HG03097 (cell line): ENCODE data around the gene DHPS.

Source experiments
- ATAC-seq: cut with Tn5 transposase; IDR thresholded peaks from one replicate; pipeline ENCODE4 v1.9.1; 2021; ENCODE audit not compliant: unreplicated experiment, low FRiP score

The DHPS gene

DNA sequence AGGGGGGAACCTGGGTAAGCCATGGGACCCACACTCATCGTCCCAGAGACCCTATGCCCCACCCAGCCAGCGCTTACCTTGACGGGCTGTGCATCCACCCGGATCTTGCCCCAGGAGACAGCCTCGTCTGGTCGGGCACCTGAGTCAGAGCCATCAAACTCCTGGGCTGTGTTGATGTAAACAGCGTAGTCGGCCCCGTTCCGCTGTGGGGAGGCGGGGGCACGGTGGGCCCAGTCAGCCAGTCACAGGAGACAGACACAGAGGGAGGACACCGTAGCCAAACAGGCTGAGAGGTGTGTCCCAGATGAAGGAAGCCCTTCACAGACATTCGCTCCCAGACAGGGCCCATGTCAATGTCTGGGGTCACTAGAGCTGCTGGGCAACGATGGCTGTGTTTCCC lies 5.7 kb downstream of the DHPS start:
- ATAC-seq = no peak

DNA sequence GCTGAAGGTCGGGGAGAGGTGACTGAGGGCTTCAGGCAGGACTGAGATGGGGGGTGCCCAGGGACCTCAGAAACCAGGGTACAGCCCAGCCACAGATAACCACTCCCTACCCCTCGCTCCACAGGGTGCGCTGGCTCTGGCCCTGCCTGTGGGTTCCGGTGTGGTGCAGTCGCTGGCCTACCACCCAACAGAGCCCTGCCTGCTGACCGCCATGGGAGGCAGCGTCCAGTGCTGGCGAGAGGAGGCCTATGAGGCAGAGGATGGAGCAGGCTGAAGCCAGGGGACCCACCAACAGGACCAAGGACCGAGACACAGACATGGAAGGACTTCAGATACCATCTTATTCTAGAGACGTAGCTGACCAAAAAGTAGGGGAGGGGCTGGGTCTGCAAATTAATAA lies 6.3 kb downstream of the DHPS start:
- ATAC-seq = no peak

DNA sequence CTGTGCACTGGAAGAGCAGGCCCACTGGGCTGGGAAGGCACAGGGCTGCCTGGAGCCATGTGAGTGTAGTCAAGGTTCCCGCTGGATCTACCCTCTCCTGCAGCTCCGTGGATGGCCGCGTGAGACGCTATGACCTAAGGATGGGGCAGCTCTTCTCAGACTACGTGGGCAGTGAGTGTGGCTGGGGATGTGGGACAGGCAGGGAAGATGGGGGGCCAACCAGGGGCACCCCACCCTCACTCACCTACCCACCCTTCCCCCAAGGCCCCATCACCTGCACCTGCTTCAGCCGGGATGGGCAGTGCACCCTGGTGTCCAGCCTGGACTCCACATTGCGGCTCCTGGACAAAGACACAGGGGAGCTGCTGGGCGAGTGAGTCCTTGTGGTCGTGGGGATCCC lies 8.9 kb downstream of the DHPS start:
- ATAC-seq = no peak

DNA sequence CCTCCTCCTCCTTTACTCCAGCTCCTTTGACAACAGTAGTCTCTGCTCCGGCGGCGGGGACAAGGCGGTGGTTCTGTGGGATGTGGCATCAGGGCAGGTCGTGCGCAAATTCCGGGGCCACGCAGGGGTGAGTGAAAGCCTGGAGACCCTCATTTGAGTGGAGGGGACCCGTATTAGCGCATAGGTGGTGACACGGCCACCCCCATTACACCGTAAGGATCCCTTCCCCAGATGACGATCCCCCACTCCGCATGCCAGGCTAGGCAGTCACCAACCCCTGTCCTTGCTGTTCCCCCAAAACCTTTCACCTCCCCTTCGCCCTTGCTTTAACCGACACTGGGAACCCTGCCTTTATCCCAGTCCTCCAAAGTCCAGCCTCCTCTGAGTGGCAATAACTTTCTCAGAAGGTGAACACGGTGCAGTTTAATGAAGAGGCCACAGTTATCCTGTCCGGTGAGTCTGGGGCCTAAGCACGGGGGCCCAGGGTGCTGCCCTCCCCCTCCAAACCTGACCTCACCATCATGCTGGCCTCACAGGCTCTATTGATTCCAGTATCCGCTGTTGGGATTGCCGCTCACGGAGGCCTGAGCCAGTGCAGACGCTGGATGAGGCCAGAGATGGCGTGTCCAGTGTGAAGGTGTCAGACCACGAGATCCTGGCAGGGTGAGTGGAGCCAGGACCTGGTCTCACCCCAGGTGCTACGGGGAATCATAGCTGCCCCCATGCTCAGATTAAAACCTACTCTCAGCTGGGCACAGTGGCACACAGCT lies 11.3 kb downstream of the DHPS start:
- ATAC-seq = no peak

DNA sequence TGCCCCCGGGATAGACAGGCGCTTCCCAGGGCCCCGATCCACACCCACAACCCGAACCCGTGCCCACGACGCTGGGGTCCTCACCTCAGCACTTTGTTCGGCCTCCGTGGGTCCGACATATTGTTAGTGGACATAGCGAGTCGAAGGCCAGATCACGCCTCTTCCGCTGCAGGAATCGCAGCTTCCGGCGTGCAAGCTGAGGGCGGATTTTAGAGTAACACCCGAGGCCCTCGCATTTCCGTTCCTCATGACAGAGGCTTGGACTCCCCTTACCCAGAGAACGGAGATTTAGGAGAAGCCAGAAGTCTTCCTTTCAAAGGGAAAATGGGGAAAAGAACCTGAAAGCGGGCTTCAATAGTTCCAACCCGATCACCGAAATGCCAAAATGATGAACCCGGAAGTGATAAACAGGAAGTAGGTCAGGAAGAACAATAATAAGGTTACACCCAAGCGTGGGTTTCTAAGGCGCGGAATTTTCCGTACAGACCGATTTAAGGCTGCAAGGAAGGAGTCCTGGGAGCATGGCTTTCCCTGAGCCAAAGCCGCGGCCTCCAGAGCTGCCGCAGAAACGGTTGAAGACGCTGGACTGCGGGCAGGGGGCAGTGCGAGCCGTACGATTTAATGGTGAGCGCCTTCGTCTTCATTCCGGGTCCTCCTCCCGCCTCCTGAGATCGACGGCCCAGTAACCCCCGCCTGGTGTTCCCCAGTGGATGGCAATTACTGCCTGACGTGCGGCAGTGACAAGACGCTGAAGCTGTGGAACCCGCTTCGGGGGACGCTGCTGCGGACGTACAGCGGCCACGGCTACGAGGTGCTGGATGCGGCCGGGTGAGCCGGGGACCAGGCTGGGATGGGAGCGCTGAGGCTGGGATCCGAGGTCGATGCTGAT lies 12.2 kb downstream of the DHPS start:
- peak; percentile 28 for ATAC-seq

DNA sequence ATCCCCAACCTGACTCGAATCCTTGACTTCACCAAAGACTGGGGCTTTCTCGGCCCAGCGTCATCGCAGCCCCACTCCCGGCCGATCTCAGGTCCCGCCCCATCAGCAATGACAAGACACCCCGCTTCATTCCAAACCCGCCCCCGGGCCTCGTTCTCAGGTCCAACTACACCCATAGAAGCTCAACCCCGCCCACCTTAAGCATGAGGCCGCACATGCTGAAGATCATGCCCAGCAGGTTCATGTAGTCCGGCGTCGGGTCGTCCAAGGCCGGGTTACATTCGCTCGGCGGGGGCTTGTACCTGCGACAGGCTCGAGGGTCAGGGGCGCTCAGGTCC lies 12.8 kb downstream of the DHPS start:
- ATAC-seq = no peak

DNA sequence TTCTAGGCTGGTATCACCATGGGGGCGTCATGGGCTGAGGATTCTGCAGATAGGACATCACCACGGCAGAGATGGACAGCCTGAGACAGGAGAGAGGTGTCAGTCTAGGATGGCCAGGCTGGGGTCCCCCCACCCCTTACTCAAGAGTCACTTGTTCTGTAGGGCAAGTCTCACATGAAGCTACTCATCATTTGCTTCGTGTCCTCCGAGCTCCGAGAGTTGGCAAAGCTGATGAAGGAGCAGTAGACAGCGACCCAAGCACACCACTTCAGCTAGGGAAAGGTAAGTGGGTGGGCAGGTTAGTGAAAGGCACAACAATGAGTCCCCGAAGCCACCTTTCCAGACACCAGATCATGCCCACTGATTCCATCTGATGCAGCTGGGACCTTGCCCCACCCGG lies 13.3 kb downstream of the DHPS start:
- ATAC-seq = no peak

DNA sequence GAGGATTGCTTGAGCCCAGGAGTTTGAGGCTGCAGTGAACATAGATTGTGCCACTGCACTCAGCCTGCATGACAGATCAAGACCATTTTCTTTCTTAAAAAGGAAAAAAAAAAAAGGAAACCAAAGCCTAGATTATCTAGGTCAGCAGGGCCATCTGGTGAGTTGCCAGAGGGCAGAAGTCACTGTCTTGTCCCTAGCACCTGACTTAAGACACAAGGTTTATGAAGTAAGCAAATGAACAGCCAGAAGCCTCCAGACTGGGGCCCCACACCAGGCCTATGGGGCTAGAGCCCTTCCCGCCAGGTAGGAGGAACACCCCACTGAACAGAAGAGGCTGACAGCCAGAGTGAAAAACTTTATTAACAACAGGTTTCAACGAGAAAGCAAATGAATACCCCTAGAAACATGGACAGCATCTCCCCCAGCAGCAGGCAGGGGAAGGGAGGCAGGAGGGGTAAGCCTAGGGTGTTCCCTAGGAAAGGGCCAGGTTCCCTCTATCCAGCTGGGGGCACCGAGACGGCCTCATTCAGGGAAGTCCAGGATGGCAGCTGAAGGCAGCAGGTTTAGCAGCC lies 13.9 kb downstream of the DHPS start:
- ATAC-seq = no peak

DNA sequence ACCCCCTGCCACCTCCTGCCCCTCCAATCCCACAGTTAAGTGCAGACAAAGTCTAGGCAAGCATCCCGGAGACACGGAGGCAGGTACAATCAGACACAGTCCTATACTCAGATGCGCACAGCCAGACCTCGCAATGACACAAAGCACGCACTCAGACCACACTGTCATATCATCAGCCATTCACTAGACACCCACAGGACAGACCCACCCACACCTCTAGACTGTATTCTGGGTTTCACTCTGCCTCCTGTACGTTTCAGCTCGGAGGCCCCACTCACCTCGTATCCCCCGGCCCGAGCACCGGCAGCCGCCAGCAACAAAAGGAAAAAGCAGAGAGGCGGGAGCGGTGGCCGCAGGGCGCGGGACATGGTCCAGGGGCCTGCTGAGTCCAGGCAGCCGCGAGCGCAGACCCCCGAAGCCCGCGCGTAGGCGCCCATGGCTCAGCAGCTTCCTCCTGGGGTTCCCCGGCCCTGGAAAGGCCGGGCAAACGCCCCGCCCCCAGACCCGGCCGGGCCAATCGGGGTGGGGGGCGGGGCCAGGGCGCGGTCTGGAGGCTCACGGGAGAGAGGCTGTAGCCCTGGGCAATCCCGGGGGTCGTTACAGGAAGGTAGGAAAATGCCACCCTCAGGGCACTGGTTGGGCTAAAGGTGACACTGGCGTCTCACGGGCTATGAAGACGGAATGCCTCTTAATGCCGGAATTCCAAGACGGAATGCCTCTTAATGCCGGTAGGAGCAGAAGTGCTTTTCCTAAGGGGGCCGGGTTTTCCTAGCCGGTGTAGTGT lies 15.2 kb downstream of the DHPS start, which contains the start of the genes MAN2B1 and WDR83:
TSS of gene MAN2B1 (minus strand) at position 478 of the 784 bp plus-strand sequence. CDS start at position 437, 41 bp downstream.
TSS of gene WDR83 (plus strand) at position 543 of the 784 bp plus-strand sequence. CDS start 2,984 bp downstream, outside the sequence.
- ATAC-seq = peak; percentile 39

DNA sequence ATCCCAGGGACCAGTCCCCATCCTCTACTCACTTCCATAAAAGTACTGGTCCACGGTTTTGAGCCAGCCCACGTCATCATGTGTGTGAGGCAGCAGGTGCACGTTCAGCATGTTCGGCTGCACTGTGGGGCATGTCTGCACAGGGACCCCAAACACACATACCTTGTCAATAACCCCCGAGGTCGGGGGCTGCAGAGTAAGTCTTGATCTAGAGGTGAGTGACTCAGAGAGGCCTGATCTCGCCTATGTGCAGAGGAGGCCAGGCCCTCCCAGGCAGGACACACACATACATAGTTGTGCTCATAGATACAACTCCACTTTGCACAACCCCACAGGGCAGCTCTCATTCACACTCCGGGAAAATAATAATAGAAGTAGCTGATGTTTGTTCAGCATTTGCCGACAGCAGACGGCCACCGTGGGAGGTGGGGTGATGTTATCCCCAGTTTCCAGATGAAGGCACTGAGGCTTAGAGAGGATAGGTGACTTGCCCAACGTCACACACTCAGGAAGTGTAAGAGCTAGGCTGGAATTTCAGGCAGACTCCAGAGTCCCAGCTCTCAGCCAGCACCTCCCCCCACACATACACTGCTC lies 15.9 kb downstream of the DHPS start:
- ATAC-seq = no peak

DNA sequence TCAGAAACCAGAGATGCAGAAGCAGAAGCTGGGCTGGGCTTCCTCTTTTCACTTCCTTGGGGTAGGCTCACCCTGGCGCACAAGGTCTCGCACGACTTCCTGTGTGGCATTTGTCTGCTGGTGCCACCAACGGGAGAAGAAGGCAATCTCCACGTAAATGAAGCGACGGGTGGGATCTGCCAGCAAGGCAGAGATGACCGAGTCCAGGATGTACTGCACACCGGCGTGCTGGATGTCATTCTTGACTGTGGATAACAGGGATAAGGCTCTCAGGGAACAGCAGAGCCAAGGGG lies 16.5 kb downstream of the DHPS start:
- no peak for ATAC-seq

DNA sequence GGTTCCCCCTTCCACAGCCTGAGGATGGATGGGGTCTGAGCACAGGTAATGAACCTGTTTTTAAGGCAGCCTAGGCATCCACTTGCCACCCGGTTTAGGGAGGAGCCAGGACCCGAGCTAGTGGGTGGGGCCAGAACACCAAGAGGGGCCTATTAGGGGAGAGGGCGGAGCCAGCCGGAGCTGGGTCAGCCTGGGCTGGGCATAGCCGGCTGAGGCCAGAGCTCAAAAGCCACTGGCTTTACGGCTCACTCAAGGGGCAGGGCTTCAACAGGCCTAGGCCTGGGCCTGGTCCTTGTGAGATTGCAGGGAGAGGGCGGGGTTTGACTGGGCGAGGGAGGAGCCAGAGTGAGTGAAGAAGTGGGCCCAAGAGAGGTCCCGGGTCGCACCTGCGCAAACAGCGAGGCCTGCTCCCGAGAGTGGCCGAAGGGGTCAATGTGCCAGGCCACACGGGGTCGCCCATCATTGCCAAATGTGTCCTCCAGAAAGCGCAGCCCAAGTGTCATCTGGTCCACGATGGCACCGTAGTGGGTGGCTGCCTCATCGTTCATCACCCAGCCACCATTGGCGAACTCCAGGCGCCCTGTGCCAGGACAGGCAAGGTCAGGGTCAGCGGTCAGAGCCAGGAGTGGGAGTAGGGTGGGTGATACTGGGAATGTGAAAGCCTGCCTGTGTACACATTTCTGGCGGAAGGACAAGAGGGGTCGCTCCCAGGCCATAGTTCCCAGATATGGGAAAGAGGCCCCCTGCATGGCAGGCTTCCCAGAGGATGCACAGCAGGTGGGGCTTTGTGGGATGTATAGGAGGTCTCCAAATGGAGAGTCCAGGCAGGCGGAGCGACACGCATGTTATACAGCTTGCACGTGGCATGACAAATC lies 17.0 kb downstream of the DHPS start:
- no peak for ATAC-seq

DNA sequence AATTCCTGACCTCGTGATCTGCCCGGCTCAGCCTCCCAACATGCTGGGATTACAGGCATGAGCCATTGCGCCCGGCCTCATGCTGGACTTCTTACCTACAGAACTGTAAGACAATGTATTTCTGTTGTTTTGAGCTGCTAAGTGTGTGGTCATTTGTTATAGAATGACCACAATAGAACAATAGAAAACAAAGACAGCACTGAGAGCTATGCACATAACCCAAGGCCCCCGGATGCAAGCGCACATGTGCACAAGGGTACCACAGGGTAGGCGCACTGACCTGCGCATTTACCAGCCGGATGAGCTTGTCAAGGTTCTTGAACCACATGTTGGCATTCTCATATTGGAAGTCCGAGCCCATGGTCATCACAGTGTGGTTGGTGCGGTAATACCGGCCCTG lies 20.7 kb downstream of the DHPS start:
- ATAC-seq = no peak

DNA sequence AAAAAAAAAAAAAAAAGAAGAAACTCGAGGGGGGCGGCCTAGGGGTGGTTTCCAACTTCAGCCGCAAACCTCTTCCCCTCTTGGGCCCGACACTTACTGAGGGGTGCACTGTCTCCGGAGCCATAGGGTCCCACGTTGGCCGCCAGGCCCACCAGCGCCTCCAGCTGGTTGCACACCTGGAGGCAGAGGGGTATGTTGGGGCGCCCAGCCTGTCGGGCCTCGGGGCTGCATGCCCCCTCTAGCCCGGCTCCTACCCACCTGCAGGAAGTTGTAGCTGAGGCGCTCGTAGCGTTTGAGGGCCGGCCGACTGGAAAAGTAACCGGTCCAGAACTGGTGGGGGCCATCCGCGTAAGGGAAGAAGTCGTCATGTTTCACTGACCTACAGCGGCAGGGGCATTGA lies 23.7 kb downstream of the DHPS start:
- no peak for ATAC-seq

DNA sequence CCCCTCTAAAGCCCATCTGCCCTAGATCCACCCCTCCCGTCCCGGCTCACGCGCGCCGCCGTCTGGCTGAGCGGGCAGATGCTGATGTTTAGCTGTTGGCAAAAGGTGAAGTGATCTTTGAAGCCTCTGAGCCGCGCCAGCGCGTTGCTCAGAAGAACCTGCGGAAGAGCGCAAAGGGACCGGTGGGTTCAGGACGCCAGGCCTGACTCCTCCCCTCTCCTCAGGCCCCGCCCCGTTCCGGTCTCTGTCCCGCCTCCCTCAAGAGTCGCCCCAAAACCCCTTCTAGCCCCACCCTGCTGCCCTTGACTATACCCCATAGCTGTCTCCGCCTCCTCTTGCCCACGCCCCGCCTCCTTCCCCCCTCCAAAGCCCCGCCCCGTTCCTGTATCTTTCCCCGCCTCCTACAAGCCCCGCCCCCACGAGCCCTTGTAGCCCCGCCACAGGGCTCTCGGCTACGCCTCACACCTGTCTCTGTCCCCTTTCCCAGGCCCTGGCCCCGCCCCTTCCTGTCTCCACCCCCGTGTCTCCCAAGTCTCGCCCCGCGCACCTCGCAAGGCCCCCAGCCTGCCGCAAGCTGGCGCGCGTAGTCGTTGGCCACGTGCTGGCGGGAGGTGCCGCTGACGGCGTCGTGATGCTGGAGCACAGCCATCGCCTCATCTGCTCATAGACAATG lies 24.6 kb downstream of the DHPS start:
- no peak for ATAC-seq

DNA sequence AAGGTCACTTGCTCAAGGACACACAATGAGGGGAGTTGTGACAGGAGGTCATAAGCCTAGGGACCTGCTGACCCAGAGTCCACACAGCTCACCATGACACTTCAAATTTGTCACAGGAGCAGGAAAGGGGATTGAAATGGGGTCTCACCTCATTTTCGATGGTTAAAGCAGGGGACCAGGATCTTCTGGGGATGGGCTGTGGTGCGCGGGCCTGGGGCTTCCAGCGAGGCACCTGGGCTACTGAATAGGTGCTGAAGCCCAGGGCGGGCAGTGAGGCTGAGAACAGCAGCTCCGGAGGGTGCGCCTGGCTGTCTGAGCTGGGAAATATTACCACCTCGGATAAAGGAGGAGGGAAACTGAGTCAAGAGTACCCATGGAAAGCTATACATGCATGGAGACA lies 26.1 kb downstream of the DHPS start:
- no peak for ATAC-seq

DNA sequence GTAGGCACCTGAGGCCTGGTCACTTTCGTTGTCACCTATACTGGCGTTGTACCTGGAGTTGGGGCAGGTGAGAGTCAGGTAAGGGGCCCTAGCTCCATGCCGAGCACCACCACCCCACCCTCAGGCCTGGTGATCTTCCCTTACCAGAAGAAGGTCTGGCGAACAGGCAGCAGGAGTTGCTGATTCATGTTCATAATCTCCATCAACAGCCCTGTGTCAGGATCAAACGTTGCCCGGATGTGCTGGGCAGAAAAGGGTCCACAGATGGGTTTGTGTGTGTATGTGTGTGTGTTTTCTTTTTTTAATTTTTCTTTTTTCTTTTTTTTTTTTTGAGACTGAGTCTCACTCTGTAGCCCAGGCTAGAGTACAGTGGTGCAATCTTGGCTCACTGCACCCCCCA lies 29.5 kb downstream of the DHPS start:
- ATAC-seq = no peak

DNA sequence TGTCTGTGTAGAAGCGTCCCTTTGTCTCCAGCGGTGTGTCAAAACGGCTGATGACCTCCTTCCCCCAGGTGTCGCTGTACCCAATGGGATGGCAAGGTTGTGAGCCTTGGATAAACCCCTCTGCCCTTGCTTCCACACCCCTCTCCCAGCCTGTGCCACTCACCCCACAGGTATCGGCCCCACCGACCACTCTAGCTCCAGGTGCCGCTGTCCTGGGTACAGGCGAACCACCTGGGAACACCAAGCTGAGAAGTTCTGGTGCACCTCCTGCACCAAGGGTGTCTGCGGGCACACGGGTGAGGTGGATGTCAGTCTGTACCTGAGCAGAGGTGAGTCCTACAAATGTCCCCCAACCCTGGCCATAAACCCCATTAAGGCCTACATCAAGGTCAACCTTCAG lies 31.7 kb downstream of the DHPS start:
- ATAC-seq = no peak

DNA sequence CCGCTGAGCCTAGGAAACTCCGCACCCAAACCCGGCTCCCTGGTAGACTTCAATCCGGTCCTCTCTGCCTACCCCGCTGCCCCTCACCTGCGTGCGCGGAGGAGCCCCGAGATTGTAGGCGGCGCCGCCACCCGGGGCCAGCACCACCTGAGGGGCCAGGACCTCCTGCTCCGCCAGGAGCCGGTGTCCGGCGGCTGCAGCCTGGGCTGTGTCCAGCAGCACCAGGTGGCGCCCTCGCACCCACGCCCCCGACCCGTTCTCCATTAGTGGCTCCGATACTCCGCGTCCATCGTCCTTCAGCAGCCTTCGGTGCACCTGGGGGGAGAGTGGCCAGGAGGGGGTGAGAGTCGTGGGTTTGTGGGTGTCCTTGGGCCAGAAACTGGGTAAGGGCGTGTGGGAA lies 33.6 kb downstream of the DHPS start:
- no peak for ATAC-seq
